ENCODE results near the gene TMEM94. TPM values are rescaled to one million over a fixed set of nuclear protein-coding genes. Genes with fewer than 3 reads are reported as not detected.

The TMEM94 gene
- total RNA-seq, 1 experiment from 2014 or later = 129 TPM

GRCh38 chr17:75439287-75439686, 17.1 kb upstream of the TMEM94 start:
- H3K4me3 ChIP-seq (ENCODE audit: low read depth in 2 of 2, low read length in 2 of 2) = no peak overlapping the region
- H3K9me3 ChIP-seq (ENCODE audit: control insufficient read depth, insufficient read depth, low read depth, low read length) = no peaks in the 10 kb centered on the region
- no peaks in the 10 kb centered on the region for H3K4me1 ChIP-seq (ENCODE audit: control insufficient read depth, insufficient read depth, low read length)
- H3K27me3 ChIP-seq (ENCODE audit: control insufficient read depth, insufficient read depth, low read length) = no peaks in the 10 kb centered on the region
- no TSS peak for BruUV-seq (replicated peaks)
- intact Hi-C loops (cut with micrococcal nuclease; ENCODE audit: unreplicated experiment) = no loop called here
- TF ChIP-seq REST (IDR thresholded peaks at IDR 0.05; ENCODE audit: insufficient read depth in 1 of 2, low read depth in 2 of 2, low read length in 1 of 2) = no peak
- no peak for TF ChIP-seq POLR2AphosphoS5 (IDR thresholded peaks at IDR 0.05; ENCODE audit: low read depth, low read length)
- no peak for TF ChIP-seq CTCF (IDR thresholded peaks at IDR 0.05)
- DNase-seq (ENCODE audit: low read depth, low spot score) = no peak
- CTCF ChIA-PET = no interaction called here
- no peaks in the 10 kb centered on the region for H3K36me3 ChIP-seq (ENCODE audit: control insufficient read depth, insufficient read depth, low read length)
- POLR2A ChIA-PET = no interaction called here
- H3K27ac ChIP-seq (ENCODE audit: low read length) = no peak overlapping the region
- in situ Hi-C loops (cut with HindIII; ENCODE audit: low pct_unique_long_range_greater_than_20kb, low sequenced_read_pairs) = no loop called here
- ATAC-seq = no peak

- Histone ChIP-seq H3K4me1 (ENCODE audit: control insufficient read depth, insufficient read depth, low read length) (no peaks in the 10 kb centered on the region), H3K27ac (ENCODE audit: low read length) (no peak overlapping the region), H3K36me3 (ENCODE audit: control insufficient read depth, insufficient read depth, low read length) (no peaks in the 10 kb centered on the region), H3K27me3 (ENCODE audit: control insufficient read depth, insufficient read depth, low read length) (no peaks in the 10 kb centered on the region), H3K9me3 (ENCODE audit: control insufficient read depth, insufficient read depth, low read depth, low read length) (no peaks in the 10 kb centered on the region), H3K4me3 (ENCODE audit: low read depth in 2 of 2, low read length in 2 of 2) (no peak overlapping the region)
- ATAC-seq (no peak), DNase-seq (ENCODE audit: low read depth, low spot score) (no peak)
- intact Hi-C loops (cut with micrococcal nuclease; ENCODE audit: unreplicated experiment) (no loop called here), in situ Hi-C loops (cut with HindIII; ENCODE audit: low pct_unique_long_range_greater_than_20kb, low sequenced_read_pairs) (no loop called here)
- POLR2A ChIA-PET = interaction anchor here (1.1 kb wide), 1 partner anchor 15 kb away, joined by 6 read pairs; the partner anchor contains the start of gene TMEM94
- TF ChIP-seq CTCF (IDR thresholded peaks at IDR 0.05) = no peak
- no peak for TF ChIP-seq REST (IDR thresholded peaks at IDR 0.05; ENCODE audit: insufficient read depth in 1 of 2, low read depth in 2 of 2, low read length in 1 of 2)
- TF ChIP-seq POLR2AphosphoS5 (IDR thresholded peaks at IDR 0.05; ENCODE audit: low read depth, low read length) = no peak
- TF ChIP-seq SIN3A (IDR thresholded peaks at IDR 0.05; ENCODE audit: borderline replicate concordance, insufficient read depth, low read depth, low read length) = no peak
- no peak for TF ChIP-seq TCF7L2 (IDR thresholded peaks at IDR 0.05; ENCODE audit: low read depth, low read length)
- BruUV-seq (replicated peaks) = no TSS peak
- CTCF ChIA-PET = no interaction called here
Measured at GRCh38 chr17:75440738-75441448, 15.5 kb upstream of the TMEM94 start.
